Measurements from ENCODE around the gene GPR17. TPM values are rescaled to one million over a fixed set of nuclear protein-coding genes. Genes with fewer than 3 reads are reported as not detected.

GPR17 gene
- total RNA-seq, 2 experiments from 2014 or later, result 0.22 TPM; not detected in 1

- CTCF ChIA-PET (ENCODE audit: unreplicated experiment), result no interaction called here
These were observed 28.6 kb downstream of the GPR17 start for GRCh38 chr2:127674241-127675209.

GRCh38 chr2:127675331-127676261, 29.6 kb downstream of the GPR17 start, which contains the start of gene LIMS2:
Gene LIMS2, minus strand, starts transcription at chr2:127675530. Its CDS starts 506 bp downstream, at chr2:127675024.
- ChIA-PET CTCF (ENCODE audit: unreplicated experiment) (no interaction called here), POLR2A (interaction anchor here (0.6 to 1.3 kb wide), 2 partner anchors 22 to 611 kb away, joined by 3 read pairs; no protein-coding TSS in a partner anchor)
- Histone ChIP-seq H3K4me2 (ENCODE audit: low read length) (no peak within 1 kb of the TSS), H2AFZ (ENCODE audit: low read length) (no peak within 1 kb of the TSS), H3K79me2 (ENCODE audit: insufficient read depth, low read depth, low read length) (no peaks in the 10 kb centered on the region), H3K36me3 (ENCODE audit: insufficient read depth, low read length) (no peaks in the 10 kb centered on the region), H4K20me1 (ENCODE audit: insufficient read depth, low read length) (no peaks in the 10 kb centered on the region), H3K9me3 (ENCODE audit: low read length) (no peaks in the 10 kb centered on the region), H3K9me2 (ENCODE audit: insufficient read depth, low read length) (no peaks in the 10 kb centered on the region), H3K4me1 (ENCODE audit: insufficient read depth, low read length, poor library complexity, severe bottlenecking) (no peaks in the 10 kb centered on the region), H3K4me3 (ENCODE audit: low read depth, low read length, poor library complexity, severe bottlenecking) (no peak within 1 kb of the TSS), H3K27ac (ENCODE audit: low read depth, low read length, poor library complexity, severe bottlenecking) (no peak within 1 kb of the TSS)
- BruUV-seq (replicated peaks), result no TSS peak
- DNase-seq (ENCODE audit: low spot score), result no peak
- intact Hi-C loops (cut with micrococcal nuclease; ENCODE audit: unreplicated experiment), result no loop called here
- no peak for TF ChIP-seq CTCF (conservative IDR thresholded peaks at IDR 0.05; ENCODE audit: low read length)
- no peak for TF ChIP-seq EZH2phosphoT487 (IDR thresholded peaks at IDR 0.05; ENCODE audit: borderline replicate concordance, low read depth, low read length)

More at GRCh38 chr2:127674241-127675209, 28.6 kb downstream of the GPR17 start:
- no TSS peak for BruUV-seq (replicated peaks)
- H3K79me2 ChIP-seq (ENCODE audit: insufficient read depth, low read depth, low read length), result no peaks in the 10 kb centered on the region
- DNase-seq (ENCODE audit: low spot score), result no peak
- H3K36me3 ChIP-seq (ENCODE audit: insufficient read depth, low read length), result no peaks in the 10 kb centered on the region
- TF ChIP-seq EZH2phosphoT487 (IDR thresholded peaks at IDR 0.05; ENCODE audit: borderline replicate concordance, low read depth, low read length) (no peak), CTCF (conservative IDR thresholded peaks at IDR 0.05; ENCODE audit: low read length) (no peak)
- intact Hi-C loops (cut with micrococcal nuclease; ENCODE audit: unreplicated experiment), result no loop called here
- no peak overlapping the region for H3K4me2 ChIP-seq (ENCODE audit: low read length)
- H3K9me3 ChIP-seq (ENCODE audit: low read length), result no peaks in the 10 kb centered on the region
- H3K9me2 ChIP-seq (ENCODE audit: insufficient read depth, low read length), result no peaks in the 10 kb centered on the region
- no peak overlapping the region for H3K4me3 ChIP-seq (ENCODE audit: low read depth, low read length, poor library complexity, severe bottlenecking)
- H2AFZ ChIP-seq (ENCODE audit: low read length), result no peak overlapping the region
- no peak overlapping the region for H3K27ac ChIP-seq (ENCODE audit: low read depth, low read length, poor library complexity, severe bottlenecking)
- no peaks in the 10 kb centered on the region for H3K4me1 ChIP-seq (ENCODE audit: insufficient read depth, low read length, poor library complexity, severe bottlenecking)
- POLR2A ChIA-PET, result interaction anchor here (0.6 kb wide), 1 partner anchor 654 kb away, joined by 3 read pairs; no protein-coding TSS in a partner anchor
- no peaks in the 10 kb centered on the region for H4K20me1 ChIP-seq (ENCODE audit: insufficient read depth, low read length)

All from OCI-LY7 (cell line).